K562 (cell line): ENCODE data around the gene NCBP2. TPM values are rescaled to one million over a fixed set of nuclear protein-coding genes. Genes with fewer than 3 reads are reported as not detected.
A peak's percentile ranks its signal among the peaks of the same experiment; 100 is the strongest.

Experiments
- HIVEP1 ChIP-seq: fragments of 250-450 bp; sonication (Bioruptor Pico); IDR thresholded peaks from 2 replicates; pipeline ENCODE4 v1.4.0; 2020; ENCODE audit warnings: mild to moderate bottlenecking
- IRF2 ChIP-seq: sonication (generic); formaldehyde crosslinking; IDR thresholded peaks from 2 replicates; pipeline ENCODE4 v1.8.1; 2022; ENCODE audit warnings: mild to moderate bottlenecking, missing genetic modification reagents
- KAT2B ChIP-seq: IDR thresholded peaks from one replicate; pipeline ENCODE4 v1.6.1; 2012; ENCODE audit warnings: low read depth, mild to moderate bottlenecking, control low read depth, inconsistent platforms, low read length, moderate library complexity
- MITF ChIP-seq: IDR thresholded peaks from 2 replicates; pipeline ENCODE4 v1.6.1; 2014; ENCODE audit warnings: antibody characterized with exemption
- NRF1 ChIP-seq, 2 experiments: fragments of 450-650 bp; IDR thresholded peaks in 1 of 2; conservative IDR thresholded peaks in 1 of 2; 2 replicates each; pipeline ENCODE4 v1.6.1; 2014; ENCODE audit warnings: mild to moderate bottlenecking in 2 of 2
- PHB2 ChIP-seq: fragments of 450-650 bp; IDR thresholded peaks from 2 replicates; pipeline ENCODE4 v1.6.1; 2017; ENCODE audit warnings: low read depth
- PML ChIP-seq: IDR thresholded peaks from 2 replicates; pipeline ENCODE4 v1.6.1; 2012; ENCODE audit warnings: low read length, inconsistent platforms
- RBM25 ChIP-seq: fragments of 200-400 bp; formaldehyde crosslinking; IDR thresholded peaks from 2 replicates; pipeline ENCODE4 v1.6.1; 2018; ENCODE audit warnings: low read length, low read depth, moderate library complexity; ENCODE audit not compliant: severe bottlenecking
- SIRT6 ChIP-seq: IDR thresholded peaks from one replicate; pipeline ENCODE4 v1.6.1; 2012; ENCODE audit warnings: low read depth, mild to moderate bottlenecking, control low read depth, inconsistent platforms, low read length, moderate library complexity
- SMAD2 ChIP-seq: fragments of 150-350 bp; IDR thresholded peaks from 2 replicates; pipeline ENCODE4 v1.6.1; 2014; ENCODE audit warnings: low read depth, mild to moderate bottlenecking, low read length
- SMARCA4 ChIP-seq: fragments of 450-650 bp; IDR thresholded peaks from 2 replicates; pipeline ENCODE4 v1.6.1; 2016
- SREBF2 ChIP-seq: sonication (generic); formaldehyde crosslinking; IDR thresholded peaks from 2 replicates; pipeline ENCODE4 v1.4.0; 2020; ENCODE audit warnings: mild to moderate bottlenecking, missing genetic modification reagents
- THRAP3 ChIP-seq: fragments of 450-650 bp; IDR thresholded peaks from 2 replicates; pipeline ENCODE4 v1.6.1; 2016; ENCODE audit warnings: mild to moderate bottlenecking, inconsistent platforms, borderline replicate concordance
- WHSC1 ChIP-seq: IDR thresholded peaks from one replicate; pipeline ENCODE4 v1.6.1; 2012; ENCODE audit warnings: low read length, control low read depth, inconsistent platforms
- XRCC3 ChIP-seq: fragments of 450-650 bp; IDR thresholded peaks from 2 replicates; pipeline ENCODE4 v1.6.1; 2017; ENCODE audit warnings: mild to moderate bottlenecking, moderate library complexity
- ZFX ChIP-seq: sonication (generic); formaldehyde crosslinking; IDR thresholded peaks from 2 replicates; pipeline ENCODE4 v1.8.0; 2022; ENCODE audit warnings: mild to moderate bottlenecking, missing genetic modification reagents, moderate library complexity
- ZNF175 ChIP-seq: fragments of 200-800 bp; sonication (Bioruptor generic); IDR thresholded peaks from 2 replicates; pipeline ENCODE4 v1.6.1; 2016; ENCODE audit warnings: low read depth, mild to moderate bottlenecking, missing genetic modification characterization, missing compliant biosample characterization
- ZNF398 ChIP-seq: fragments of 250-450 bp; sonication (Bioruptor Pico); IDR thresholded peaks from 2 replicates; pipeline ENCODE4 v1.8.0; 2021; ENCODE audit warnings: moderate library complexity, mild to moderate bottlenecking, inconsistent platforms
- ZNF583 ChIP-seq: fragments of 250-450 bp; sonication (Bioruptor Pico); IDR thresholded peaks from 2 replicates; pipeline ENCODE4 v1.4.0; 2020
- ZNF644 ChIP-seq: fragments of 200-800 bp; sonication (Bioruptor generic); IDR thresholded peaks from 2 replicates; pipeline ENCODE4 v1.6.1; 2016; ENCODE audit warnings: low read depth, missing genetic modification characterization, missing compliant biosample characterization
- ZSCAN32 ChIP-seq: fragments of 450-650 bp; formaldehyde crosslinking; IDR thresholded peaks from 2 replicates; pipeline ENCODE4 v1.4.0; 2020; ENCODE audit warnings: mild to moderate bottlenecking, moderate library complexity
- polyA plus RNA-seq, 8 experiments: library from polyadenylated mRNA; depleted of rRNA in 4 of 8; stranded (reverse) in 5 of 8; unstranded in 3 of 8; fragments of >200 nt; fragmentation: Nextera tagmentation in 2 of 8; fragmentation: Illumina TruSeq in 1 of 8; extraction: Ambion mirVana in 2 of 8; extraction: Trizol in 1 of 8; gene quantifications; 2 replicates each; pipeline versions ENCODE4 v1.2.1 to v1.2.3, GENCODE V29; 2011 to 2014; ENCODE audit warnings: inconsistent platforms in 1 of 8, missing spikeins in 1 of 8
- total RNA-seq, 7 experiments: library from RNA; depleted of rRNA in 6 of 7; stranded (reverse); fragments of >200 nt in 6 of 7; fragmentation: Illumina TruSeq in 2 of 7; extraction: Trizol in 2 of 7; gene quantifications; 2 replicates each; pipeline versions ENCODE4 v1.2.1 to v1.2.3, GENCODE V29; 2011 to 2021; ENCODE audit warnings: low replicate concordance in 1 of 7
- TF ChIP-seq, protein P1 (sequence below): sonication (generic); formaldehyde crosslinking; IDR thresholded peaks from 2 replicates; pipeline ENCODE4 v1.8.1; 2022; ENCODE audit warnings: missing genetic modification reagents
- TF ChIP-seq, protein P2 (sequence below), 2 experiments: fragments of 450-650 bp in 1 of 2; sonication (generic) in 1 of 2; formaldehyde crosslinking; conservative IDR thresholded peaks; 2 replicates each; pipeline versions ENCODE4 v1.4.0 to v1.8.1; 2020 to 2022; ENCODE audit warnings: mild to moderate bottlenecking in 1 of 2, missing genetic modification reagents in 1 of 2

NCBP2 gene
- total and polyA plus RNA-seq, 9 of the 15 experiments (the other 6 are each of a cell fraction or from before 2014, with no cell fraction given) = 56.4 to 102 (median 82.3) TPM

GRCh38 chr3:196988241-196989029, 46.1 kb upstream of the NCBP2 start (continued):
- TF ChIP-seq SMARCA4 (peak; percentile 93), ZNF398 (CRISPR knock-in tag) (no peak), MITF (0 out of 2 replicates have a peak, but pooled peaks have one; percentile 41), NRF1 (conservative IDR thresholded peaks at IDR 0.05 in 1 of 2, IDR thresholded peaks at IDR 0.05 in 1 of 2) (peak; percentile 54 to 62), PHB2 (peak; percentile 88), ZFX (CRISPR knock-in tag) (peak; percentile 59), THRAP3 (no peak), RBM25 (peak; percentile 72), SREBF2 (CRISPR knock-in tag) (no peak), ZNF644 (peak; percentile 90), PML (peak; percentile 98), ZNF583 (CRISPR knock-in tag) (peak; percentile 60; the same call in 1 of the 2 replicates), ZNF175 (CRISPR knock-in tag) (peak; percentile 84), HIVEP1 (no peak), IRF2 (CRISPR knock-in tag) (no peak), WHSC1 (no peak), XRCC3 (no peak), ZSCAN32 (no peak), SMAD2 (no peak), KAT2B (no peak), SIRT6 (no peak)
- TF ChIP-seq, protein P1, sequence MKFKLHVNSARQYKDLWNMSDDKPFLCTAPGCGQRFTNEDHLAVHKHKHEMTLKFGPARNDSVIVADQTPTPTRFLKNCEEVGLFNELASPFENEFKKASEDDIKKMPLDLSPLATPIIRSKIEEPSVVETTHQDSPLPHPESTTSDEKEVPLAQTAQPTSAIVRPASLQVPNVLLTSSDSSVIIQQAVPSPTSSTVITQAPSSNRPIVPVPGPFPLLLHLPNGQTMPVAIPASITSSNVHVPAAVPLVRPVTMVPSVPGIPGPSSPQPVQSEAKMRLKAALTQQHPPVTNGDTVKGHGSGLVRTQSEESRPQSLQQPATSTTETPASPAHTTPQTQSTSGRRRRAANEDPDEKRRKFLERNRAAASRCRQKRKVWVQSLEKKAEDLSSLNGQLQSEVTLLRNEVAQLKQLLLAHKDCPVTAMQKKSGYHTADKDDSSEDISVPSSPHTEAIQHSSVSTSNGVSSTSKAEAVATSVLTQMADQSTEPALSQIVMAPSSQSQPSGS (CRISPR knock-in tag) = no peak
- TF ChIP-seq, protein P2, sequence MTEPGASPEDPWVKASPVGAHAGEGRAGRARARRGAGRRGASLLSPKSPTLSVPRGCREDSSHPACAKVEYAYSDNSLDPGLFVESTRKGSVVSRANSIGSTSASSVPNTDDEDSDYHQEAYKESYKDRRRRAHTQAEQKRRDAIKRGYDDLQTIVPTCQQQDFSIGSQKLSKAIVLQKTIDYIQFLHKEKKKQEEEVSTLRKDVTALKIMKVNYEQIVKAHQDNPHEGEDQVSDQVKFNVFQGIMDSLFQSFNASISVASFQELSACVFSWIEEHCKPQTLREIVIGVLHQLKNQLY (CRISPR knock-in tag; conservative IDR thresholded peaks at IDR 0.05) = no peak
